Pons (tissue), 1 donor: Measurements from ENCODE around the gene CXXC5.
A peak's percentile ranks its signal among the peaks of the same experiment; 100 is the strongest.

Experiments
- DNase-seq: peaks from one replicate; pipeline ENCODE4 v3.0.0-alpha.2; 2016; ENCODE audit warnings: low spot score

The CXXC5 gene

DNA sequence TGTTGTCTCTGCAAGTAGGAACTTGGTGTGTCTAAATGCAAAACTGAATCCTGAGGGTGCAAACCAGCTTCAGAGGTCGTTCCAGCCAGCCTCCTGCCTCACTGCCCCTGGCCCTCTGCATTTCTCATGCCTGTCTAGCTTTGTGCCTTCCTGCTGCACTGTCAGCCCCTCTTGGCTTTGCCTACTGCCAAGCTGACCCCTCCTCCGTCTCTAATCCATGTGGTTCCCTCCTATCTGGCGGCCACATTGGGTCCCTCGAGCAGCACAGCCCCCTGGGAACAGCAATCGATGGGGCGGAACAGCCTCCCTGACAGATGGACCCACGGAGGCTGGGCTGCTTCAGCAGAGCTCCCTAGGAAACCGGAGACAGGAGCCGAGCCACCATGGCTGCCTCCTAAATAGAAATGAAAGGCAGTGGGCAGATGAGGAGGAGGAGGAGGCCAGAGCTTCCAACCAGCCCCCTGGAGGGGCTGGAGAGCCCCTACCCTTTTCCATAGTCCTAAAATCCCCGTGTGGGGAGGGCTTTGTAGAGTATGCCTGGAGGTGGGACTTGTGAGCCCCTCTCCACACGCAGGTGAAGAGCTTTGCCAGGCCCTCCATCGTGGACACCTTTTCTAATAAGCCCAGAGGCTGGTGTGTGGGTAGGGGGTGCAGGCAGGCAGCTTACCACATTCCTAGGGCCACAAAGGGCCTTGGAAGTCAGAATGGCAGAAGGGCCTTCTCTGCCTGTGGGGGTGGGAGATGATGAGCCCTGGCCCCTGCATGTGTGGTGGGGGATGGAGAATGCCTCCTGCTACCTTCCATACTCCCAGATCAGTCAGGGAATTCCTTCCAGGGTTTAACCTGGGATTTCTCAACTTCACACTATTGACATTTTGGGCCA lies 9.2 kb upstream of the CXXC5 start:
- DNase-seq, result no peak

DNA sequence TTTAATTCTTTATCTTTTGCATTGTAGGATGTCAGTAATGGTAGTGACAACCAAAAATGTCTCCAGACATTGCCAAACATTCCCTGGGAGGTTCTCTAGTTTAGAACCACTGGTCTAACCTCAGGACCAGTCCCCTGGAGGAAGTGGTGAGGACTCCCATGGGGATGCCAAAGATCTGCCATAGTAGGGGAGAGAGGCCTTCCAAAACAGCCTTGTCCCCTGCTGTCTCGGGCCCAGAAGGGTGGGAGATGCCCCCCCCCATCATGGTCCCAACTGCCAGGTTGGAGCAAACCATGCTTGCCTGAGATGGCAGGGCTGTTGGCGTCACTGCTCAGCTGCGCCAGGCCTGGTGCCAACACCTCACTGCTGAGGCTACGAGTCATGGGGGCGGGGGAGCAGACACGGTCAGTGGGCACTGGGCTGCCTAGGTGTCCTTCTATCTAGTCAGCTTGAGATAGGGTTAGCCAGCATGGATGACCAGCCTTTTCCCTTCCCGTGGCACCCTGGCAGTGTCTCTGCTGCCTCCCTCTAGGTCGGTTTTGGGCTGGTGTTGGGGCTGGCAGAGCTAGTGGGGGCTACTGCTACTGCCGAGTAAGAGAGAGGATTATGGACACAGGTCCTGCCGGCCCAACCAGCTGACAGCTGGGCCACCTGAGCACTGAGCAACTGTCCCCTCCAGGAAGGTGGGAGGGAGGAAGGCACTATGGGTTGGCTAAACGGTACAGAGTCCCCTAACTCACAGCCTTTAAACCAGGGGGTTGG lies 8.3 kb upstream of the CXXC5 start:
- no peak for DNase-seq

DNA sequence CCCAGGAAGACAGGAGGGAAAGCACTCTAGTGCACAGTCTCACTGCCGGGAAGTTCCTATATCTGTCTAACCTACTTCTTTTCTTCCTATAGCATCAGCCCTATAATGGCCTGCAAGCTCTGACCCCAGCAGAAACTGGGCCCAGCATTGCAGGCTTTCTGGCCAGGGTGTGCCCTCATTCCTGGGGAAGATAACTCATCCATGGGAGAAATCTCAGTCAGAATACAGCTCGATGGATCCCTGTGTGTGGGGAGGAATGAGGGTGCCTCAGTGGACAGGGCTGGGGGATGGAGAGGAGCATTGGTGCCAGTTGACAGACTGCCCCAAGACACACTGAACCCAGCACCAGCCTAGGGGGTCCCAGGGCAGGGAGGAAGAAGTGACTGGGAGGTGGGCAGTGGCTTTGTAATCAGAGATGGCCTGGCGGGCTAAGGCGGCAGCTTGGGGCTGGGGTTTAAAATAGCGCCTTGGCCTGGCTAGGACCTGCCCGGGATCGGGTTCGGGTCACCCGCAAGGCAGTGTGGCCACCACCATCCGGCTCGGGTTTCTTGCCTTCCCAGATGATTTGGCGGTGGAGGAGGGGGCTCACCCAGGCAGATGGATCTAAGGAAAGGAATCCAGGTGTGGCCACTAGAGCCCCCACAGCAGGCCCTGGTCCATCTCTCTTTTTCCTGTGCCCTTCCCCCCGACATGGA lies 7.6 kb upstream of the CXXC5 start:
- DNase-seq, result no peak

DNA sequence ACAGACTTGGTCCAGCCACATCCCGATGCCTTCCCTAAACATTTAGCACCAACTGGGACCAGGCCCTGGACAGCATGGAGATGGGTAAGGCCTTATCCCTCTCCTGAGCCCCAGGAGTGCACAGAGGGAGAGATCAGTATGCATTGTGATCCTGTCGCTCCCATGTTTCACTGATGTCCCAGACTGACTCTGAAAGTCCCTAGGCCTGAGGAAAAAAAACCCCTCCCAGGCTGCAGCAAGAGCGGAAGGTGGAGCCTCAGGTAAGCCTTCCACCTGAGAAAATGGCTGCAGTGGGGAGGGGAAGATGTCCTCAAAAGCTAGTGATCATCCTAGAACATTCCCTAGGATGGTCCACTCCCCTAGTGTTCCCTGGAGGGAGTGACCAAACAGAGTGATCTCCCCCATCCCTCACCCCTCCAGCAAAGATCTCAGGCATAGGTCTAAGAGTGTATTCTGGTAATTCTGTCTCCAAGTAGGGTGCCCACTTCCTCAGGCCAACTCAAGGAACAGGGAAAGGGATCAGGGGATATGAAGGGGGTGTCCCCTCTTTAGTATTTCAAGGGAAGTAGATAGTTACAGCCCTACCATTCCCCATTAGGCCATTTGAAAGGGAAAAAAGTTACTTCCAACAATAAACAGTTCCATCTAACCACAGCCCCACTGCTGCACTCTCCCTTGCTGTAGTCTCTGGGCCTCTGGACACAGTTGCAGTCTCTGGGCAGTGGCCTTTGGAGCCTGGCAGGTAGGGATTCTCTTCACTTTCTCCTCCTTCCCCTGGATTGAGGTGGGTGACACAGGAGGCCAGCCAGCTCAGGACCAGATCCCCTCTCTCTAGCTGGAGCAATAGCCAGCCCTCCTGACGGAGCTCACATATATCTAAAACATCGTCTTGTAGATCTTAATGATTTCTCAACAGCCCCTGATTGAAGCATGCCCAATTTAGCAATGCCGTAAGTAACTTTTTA lies 6.8 kb upstream of the CXXC5 start:
- no peak for DNase-seq

DNA sequence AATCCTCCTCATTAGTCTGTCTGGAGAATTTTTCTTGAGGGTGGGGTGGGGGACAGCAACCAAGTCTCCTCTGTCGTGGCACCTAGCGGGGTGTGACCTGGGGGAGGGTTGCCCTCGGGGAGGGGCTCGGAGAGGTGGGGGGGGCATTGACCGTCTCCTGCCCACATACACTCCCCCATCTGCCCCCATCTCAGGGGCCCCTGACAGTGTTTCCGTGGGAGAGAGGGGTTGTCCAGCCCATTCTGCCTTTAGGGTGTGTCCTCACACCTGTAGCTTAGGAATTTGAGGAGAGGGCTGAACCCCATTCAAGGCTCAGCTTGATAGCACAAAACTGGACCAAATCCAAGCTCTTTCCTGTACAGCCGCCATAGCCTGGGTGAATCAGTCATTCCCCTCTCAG lies 5.9 kb upstream of the CXXC5 start:
- DNase-seq, result no peak

DNA sequence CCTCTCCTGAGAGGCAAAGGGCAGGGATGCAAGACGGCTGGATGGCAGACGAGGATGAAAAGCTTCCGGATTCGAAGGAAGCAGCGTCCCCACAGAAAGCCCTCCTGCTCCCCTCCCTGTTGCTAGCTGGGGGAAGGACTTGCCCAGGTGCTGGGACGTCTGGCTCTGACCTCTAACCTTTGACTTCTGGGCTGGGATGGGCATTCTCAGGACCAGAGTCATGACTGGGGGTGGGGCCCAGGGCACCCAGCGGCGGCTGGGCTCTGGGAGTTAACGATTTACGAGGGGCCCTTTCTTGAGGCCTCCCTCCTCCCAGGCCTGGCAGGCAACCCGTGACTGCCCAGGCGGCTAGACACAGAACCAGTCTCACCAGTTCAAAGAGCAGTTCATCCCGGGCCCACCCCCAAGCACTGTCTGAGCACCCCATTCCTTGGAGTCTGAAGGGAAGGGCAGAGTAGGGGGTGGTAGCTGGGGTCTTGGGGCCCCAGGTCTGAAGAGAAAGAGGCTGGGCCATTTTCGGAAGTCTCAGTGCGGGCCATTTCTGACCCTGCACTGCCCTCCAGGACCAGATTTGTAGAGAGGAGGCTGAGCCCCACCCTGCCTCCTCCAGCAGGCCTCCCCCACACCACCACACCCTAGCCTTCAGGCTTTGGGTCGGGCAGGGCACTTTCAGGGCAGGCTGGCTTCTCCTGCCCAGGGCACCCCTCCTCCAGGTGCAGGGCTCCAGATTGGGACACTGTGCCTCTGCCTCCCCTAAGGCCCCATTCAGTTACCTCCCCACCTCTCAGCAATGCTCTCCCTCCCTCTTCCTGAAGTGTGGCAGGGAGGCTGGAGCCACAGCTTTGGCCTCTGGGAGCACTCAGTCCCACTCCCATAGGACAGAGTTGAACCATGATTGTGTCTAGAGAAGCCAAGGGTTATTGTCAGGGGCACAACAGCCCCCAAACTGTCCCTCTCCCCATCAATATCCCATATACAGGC lies 5.0 kb upstream of the CXXC5 start:
- DNase-seq, result no peak

DNA sequence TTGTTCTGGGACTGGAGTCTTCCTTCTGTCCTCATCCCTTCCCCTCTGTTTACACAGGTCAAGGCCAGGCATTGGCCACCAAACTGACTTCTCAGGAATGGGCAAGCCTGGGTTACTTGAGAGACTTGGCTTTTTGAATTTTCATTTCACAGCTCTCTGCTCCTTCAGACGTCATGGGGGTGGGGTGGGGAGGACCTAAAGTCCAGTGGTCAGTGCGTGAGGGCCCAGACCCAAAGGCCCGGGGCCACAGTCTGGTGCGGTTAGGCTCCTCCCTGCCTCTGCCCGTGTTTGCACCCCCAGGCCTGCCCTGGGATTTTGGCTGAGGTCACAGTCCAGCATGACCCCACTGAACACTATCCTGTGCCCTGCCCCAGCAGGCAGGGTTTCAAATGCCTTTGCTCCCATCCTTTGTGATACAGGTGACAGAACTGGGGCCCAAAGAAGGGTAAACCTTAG lies 4.1 kb upstream of the CXXC5 start:
- DNase-seq, result no peak

DNA sequence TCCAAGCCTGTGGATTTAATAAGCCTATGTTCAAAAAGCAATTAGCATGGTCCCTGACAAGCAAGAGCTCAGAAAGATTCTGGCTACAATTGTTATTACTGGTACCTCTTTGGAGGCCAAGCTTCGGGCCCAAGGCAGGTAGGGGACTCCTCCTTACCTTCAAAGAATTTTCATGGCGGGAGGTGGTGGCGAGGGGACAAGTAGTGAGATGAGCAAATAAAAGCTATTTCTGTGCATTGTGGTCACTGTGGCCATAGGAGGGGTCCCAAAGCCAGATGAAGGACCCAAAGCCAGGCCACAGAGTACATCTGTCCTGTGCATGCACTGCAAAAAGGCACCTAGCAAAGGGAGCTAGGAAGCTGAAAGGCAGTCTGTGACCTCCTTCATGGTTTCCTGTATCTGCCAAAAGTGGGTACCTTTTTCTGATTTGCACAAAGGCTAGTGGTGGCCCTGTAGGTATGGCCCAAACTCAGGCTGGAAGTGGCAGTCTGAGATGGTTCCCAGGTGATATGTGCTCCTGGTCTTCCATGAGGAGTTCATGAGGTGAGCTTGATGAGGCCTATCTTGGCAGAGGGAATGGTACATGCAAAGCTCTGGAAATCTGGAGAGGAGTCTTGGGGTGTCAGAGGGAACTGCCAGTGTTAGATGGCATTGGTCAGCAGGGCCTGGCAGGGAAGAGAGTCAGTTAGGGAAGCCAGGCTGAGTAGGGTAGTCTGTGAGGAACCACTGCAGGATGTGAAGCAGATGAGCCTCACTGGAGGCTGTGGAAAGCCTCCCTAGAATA lies 3.3 kb upstream of the CXXC5 start:
- DNase-seq, result no peak

DNA sequence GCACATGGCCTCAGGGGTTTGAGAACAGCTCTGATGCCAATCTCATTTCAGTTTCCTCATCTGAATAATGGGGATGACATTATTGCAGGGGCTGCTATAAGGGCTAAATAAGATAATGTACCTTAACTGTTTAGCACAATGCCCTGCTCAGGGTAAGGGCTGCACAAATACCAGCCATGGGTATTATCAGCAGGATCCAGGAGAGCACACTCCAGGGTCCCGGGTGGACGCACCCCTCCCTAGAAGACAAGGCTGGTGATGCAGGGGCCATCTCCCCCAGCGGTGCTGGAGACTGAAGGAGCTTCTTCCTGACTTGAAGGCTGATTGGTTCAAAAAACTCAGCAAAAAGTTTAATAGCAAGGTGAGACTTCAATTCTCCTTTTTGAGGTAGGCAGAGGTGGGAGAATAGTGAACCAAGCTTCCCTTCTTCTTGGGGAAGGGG lies 2.7 kb upstream of the CXXC5 start:
- no peak for DNase-seq

DNA sequence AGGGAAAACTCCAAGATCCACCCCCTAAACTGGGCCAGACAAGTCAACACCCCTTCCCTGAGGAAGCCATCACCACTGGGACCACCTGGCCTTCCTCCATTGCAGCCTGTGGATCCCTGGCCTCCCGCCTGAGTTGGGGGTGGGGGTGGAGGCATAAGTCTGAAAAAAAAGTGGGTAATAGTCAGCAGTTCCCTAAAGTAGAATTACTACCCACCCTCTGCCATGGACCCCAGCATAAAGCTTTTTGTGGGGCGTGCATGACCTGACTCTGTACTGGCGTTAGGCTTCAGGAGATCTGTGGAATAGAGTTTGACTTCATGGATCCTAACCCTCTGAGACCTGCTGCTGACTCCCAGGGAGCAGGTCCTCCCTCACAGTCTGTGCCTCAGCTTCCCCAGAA lies 2.0 kb upstream of the CXXC5 start:
- no peak for DNase-seq

DNA sequence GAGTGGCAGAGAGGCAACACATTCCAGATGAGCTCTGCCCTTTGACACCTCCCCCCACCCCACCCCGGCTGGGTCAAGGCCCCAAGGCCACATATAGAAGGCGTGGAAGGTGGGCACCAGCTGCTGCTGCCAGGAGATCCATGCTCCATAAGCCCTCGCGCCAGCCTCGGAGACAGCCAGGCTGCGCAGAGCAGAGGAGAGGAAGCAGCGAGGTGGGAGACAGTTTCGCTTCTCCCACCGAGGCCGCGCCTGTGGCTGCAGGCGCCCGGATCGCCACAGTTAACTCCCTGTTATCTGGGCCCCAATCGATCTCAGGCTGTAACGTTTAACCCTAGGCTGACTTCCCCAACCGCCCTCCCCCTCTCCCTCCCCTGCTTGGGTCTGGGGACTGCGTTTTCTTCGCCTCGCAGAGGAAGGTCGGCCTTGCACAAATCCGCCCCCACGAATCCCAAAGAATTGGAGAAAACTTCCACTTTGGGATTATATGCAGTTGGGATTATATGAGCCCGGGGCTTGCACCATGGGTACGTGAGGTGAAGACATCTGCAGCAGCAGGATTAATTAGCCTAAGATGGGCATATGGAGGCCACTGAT lies 1.1 kb upstream of the CXXC5 start:
- DNase-seq, result no peak

DNA sequence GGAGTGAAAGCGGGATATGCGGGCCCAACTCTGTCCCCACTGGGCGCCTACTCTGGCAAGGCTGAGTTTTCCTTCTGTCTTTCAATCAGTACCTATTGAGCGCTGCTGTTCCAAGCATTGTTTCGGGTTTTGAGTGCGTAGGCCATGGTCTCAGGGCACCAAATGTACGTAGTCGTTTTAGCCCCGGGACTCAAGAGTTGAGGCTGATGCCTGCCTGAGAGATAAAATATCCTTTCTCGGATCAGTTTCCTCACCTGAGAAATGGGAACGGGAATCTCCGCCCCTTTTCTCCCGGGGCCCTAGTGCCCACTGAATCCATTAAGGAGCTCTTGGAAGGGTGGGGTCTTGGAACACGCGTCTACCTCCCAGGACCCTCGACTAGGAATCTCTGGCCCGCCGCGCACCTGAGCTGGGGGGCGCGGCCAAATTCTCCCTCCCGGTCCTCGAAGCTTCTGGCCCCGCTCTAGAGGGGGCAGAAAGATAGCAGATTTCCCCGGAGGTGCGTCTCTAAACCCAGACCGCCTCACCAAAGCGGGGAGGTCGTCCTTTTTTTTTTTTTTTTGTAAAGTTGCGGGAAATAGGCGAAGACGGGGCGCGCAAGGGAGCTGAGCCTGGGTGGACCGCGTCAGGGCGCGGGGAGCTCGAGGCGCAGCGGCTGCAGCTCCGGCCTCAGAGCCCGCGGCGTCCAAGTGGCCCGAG lies 494 bp upstream of the CXXC5 start:
- DNase-seq, result no peak

DNA sequence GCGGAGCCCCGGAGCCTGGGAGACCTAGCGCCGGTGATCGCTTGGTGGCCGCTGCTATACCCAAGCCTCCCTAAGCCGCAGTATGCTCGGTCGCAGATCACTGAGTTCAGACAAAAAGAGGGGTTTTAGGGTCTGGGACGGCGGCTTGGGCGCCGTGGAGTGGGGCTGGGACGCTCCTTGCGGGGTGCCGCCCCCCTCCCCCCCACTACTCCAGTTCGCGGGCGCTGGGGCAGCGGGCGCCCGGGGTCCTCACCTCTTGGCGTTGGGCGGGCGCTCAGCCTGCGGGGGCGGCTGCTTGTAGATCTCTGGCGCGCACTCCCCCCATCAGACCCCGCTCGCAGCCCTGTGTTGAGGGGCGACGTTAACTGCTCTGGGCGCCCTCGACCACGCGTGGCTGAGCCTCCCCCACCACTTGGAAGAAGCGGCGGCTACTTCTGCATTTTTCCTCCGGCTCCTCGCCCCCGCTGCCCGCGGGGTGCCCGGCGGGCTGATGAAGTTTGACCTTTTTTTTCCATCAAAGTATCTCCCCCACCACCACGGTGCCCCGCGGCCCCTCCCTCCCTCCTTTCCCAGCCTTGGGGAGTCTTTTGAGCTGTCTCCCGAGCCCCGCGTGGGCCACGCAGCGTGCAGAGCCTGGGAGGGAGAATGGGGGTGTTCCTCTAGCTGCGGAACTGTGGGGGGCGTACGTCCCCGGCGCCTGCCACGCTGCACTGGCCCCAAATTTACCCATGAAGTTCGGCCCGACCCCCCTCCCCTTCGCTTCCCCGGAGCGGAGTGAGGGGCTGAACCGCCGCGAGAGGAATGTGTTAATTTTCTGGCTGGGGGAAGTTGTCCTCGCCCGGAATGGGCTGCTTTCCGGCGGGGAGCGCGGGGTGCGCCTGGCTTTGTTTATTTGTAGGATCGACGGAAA lies 1.2 kb downstream of the CXXC5 start:
- no peak for DNase-seq

DNA sequence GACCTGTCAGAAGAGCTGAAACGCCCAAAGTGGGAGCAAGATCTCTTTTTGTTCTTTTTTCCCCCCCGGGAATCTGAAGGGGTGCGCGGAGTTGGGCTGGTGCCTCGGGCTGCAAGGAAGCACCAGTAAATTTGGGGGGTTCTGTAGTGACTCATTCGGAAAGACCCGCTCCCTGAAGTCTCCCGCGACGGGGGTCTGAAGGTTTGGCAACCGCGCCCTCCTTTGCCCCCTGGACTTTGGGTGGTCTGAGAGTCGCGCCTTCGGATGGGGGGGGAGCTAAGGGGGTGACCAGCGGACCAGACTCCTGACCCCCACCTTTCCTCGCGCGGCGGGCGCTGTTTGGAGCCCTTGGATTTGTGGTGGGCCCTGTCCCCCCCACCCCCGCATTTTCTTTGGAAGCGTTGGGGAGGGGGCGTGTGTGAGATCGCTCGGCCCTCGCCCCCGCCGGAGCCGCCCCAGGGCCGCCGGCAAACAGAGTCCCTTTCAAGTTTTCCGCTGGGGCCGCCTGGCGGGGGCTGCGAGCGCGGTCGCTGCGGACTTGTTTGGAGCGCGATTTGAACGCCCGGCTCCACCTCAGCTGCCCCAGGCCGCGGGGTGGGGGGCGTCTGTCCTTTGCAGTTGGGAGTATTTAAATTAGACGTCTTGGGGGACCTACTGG lies 2.0 kb downstream of the CXXC5 start:
- peak; percentile 41 for DNase-seq

DNA sequence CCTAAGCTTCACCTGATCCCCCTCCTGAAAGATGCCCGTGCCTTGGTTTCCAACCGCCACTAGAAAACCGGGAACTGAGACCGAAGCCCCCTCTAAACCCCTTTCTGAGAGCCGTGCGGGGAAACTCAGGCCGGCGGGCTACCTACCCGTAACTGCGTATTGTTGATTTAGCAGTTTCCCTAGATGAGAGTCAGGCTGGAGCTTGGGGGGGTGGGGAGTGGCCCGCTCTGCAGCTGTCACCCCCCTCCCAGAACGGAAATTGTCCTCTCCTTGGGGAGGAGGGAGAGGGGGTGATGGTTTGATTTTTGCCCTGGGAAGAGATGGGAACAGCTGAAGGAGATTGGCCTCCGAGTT lies 2.5 kb downstream of the CXXC5 start:
- peak; percentile 66 for DNase-seq

DNA sequence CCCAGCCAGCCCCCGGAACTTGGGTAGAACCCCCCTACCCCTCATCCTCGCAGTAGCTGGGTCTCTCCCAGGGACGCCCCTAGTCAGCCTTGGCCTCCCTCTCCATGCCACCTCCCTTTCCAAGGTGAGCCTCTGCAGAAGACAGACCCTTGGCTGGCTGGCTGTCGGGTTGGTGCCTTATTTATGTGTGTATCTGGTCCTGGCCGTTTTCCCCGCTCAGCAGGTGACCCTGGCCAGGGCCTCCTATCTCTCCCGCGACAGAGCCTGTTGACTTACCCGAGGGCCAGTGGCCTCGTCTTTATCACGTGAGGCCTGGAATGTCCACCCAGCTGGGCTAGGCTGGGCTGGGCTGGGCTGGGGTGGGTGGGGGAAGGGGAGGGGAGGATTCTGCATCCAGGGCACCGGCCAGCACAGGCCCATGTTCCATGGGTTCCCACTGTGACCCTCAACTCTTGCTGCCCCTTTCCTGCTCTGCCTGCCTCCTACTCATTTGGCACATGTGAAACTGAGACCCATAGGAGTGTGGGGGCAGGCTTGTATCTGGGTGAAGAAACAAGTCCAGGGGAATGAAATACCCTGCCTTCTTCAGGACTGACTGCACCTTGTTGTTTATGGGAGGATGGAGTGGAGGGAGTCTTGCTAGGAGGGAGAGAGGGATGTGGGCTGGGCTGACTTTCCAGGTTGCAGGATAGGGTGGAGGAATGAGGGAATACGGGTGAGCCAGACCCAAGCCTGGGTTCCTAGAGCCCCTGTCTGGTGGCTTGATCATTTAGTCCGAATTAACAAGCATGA lies 3.1 kb downstream of the CXXC5 start:
- peak; percentile 87 for DNase-seq
